Suprapubic skin (tissue), 4 donors: ENCODE measurements around the gene PAEP.

Experiments used
- POLR2A ChIP-seq, 2 donors: fragments of 450-650 bp; IDR thresholded peaks; one replicate each; pipeline ENCODE4 v1.6.1; 2017; ENCODE audit warnings: antibody characterized with exemption in 2 of 2, mild to moderate bottlenecking in 2 of 2, moderate library complexity in 2 of 2
- POLR2AphosphoS5 ChIP-seq, 3 donors: sonication (generic); formaldehyde crosslinking; IDR thresholded peaks; one replicate each; pipeline ENCODE4 v1.6.1; 2017; ENCODE audit warnings: antibody characterized with exemption in 3 of 3
- TF ChIP-seq, protein P1 (sequence below), 2 donors: fragments of 200-600 bp in 1 of 2; fragments of 450-650 bp in 1 of 2; sonication (generic) in 1 of 2; IDR thresholded peaks; one replicate each; pipeline ENCODE4 v1.5.1; 2016 to 2019; ENCODE audit warnings: antibody characterized with exemption in 2 of 2, mild to moderate bottlenecking in 1 of 2, moderate library complexity in 1 of 2

- TF ChIP-seq, protein P1, sequence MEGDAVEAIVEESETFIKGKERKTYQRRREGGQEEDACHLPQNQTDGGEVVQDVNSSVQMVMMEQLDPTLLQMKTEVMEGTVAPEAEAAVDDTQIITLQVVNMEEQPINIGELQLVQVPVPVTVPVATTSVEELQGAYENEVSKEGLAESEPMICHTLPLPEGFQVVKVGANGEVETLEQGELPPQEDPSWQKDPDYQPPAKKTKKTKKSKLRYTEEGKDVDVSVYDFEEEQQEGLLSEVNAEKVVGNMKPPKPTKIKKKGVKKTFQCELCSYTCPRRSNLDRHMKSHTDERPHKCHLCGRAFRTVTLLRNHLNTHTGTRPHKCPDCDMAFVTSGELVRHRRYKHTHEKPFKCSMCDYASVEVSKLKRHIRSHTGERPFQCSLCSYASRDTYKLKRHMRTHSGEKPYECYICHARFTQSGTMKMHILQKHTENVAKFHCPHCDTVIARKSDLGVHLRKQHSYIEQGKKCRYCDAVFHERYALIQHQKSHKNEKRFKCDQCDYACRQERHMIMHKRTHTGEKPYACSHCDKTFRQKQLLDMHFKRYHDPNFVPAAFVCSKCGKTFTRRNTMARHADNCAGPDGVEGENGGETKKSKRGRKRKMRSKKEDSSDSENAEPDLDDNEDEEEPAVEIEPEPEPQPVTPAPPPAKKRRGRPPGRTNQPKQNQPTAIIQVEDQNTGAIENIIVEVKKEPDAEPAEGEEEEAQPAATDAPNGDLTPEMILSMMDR (IDR thresholded peaks at IDR 0.05), result no peak
- TF ChIP-seq POLR2A (IDR thresholded peaks at IDR 0.05) (no peak), POLR2AphosphoS5 (IDR thresholded peaks at IDR 0.05) (no peak)
Measured at GRCh38 chr9:135604437-135605237, 43.1 kb downstream of the PAEP start.
